Activated CD8-positive, alpha-beta memory T cell treated with anti-CD3 and anti-CD28 coated beads for 36 hours (primary cell): Measurements from ENCODE around the gene SYNGAP1. TPM values are rescaled to one million over a fixed set of nuclear protein-coding genes. Genes with fewer than 3 reads are reported as not detected.
"Not testable (repeated sequence)": the region's sequence is repeated elsewhere in the genome, so short reads cannot be mapped to it uniquely, and the experiment has no call there.

ENCODE experiments used
- CTCF ChIA-PET: fragments of 350-600 bp; sonication (Branson Sonifier 250); formaldehyde crosslinking; loops from one replicate; lab custom pipeline; 2021; ENCODE audit warnings: antibody characterized with exemption; lab: Charles Lee
- POLR2A ChIA-PET: fragments of 350-600 bp; sonication (Branson Sonifier 250); formaldehyde crosslinking; loops from one replicate; lab custom pipeline; 2021; ENCODE audit warnings: antibody characterized with exemption; lab: Charles Lee
- total RNA-seq, 2 experiments: library from RNA; stranded (reverse); gene quantifications; one replicate each; pipeline ENCODE4 v1.2.3, GENCODE V29; 2021

Gene SYNGAP1
- 10 to 100 TPM; 23.8 to 24.9 TPM for total RNA-seq

GRCh38 chr6:33419580-33420490 is at the start of gene SYNGAP1:
Gene SYNGAP1, plus strand, starts transcription at chr6:33420065. Its CDS starts 200 bp downstream, at chr6:33420265.
- POLR2A ChIA-PET = interaction anchor here (1.5 kb wide), 1 partner anchor 9 kb away, joined by 6 read pairs; no protein-coding TSS in a partner anchor
- CTCF ChIA-PET = interaction anchor here (1.2 to 1.3 kb wide), 3 partner anchors 11 to 102 kb away, joined by 3 to 4 read pairs (median 3); partner anchors contain the start of gene ZBTB22

- POLR2A ChIA-PET, CTCF ChIA-PET: not testable (repeated sequence)
Measured at GRCh38 chr6:33371901-33372300, 48.0 kb upstream of the SYNGAP1 start.

GRCh38 chr6:33372526-33373123 is 47.2 kb upstream of the SYNGAP1 start:
- ChIA-PET POLR2A (no interaction called here), CTCF (no interaction called here)

- ChIA-PET CTCF (interaction anchor here (0.7 kb wide), 1 partner anchor 29 kb away, joined by 3 read pairs; no protein-coding TSS in a partner anchor), POLR2A (interaction anchor here (1.6 kb wide), 1 partner anchor 97 kb away, joined by 5 read pairs; the partner anchor contains the start of gene B3GALT4)
Measured at GRCh38 chr6:33373960-33374910, 45.6 kb upstream of the SYNGAP1 start.

GRCh38 chr6:33375143-33375671 is 44.7 kb upstream of the SYNGAP1 start:
- ChIA-PET POLR2A (no interaction called here), CTCF (interaction anchor here (0.7 to 1.3 kb wide), 2 partner anchors 16 to 28 kb away, joined by 3 read pairs; no protein-coding TSS in a partner anchor)

GRCh38 chr6:33377171-33377570 is 42.7 kb upstream of the SYNGAP1 start:
- ChIA-PET CTCF (no interaction called here), POLR2A (no interaction called here)

- CTCF ChIA-PET, POLR2A ChIA-PET: not testable (repeated sequence)
Measured at GRCh38 chr6:33379184-33379583, 40.7 kb upstream of the SYNGAP1 start.

- ChIA-PET POLR2A (interaction anchor here (0.6 to 0.7 kb wide), 2 partner anchors 55 to 98 kb away, joined by 3 to 4 read pairs; no protein-coding TSS in a partner anchor), CTCF (no interaction called here)
Measured at GRCh38 chr6:33380272-33380981, 39.4 kb upstream of the SYNGAP1 start.

GRCh38 chr6:33383427-33384185 is 36.3 kb upstream of the SYNGAP1 start:
- CTCF ChIA-PET = interaction anchor here (0.7 kb wide), 1 partner anchor 950 kb away, joined by 3 read pairs; no protein-coding TSS in a partner anchor

GRCh38 chr6:33384581-33385020 is 35.3 kb upstream of the SYNGAP1 start:
- POLR2A ChIA-PET = no interaction called here
- CTCF ChIA-PET = no interaction called here

More at GRCh38 chr6:33383427-33384185, 36.3 kb upstream of the SYNGAP1 start:
- POLR2A ChIA-PET = no interaction called here

- ChIA-PET POLR2A (interaction anchor here (0.7 to 1.2 kb wide), 2 partner anchors 64 to 110 kb away, joined by 3 read pairs; partner anchors contain the start of gene ZBTB9), CTCF (interaction anchor here (0.9 to 1.7 kb wide), 5 partner anchors 36 to 173 kb away, joined by 3 to 9 read pairs (median 4); no protein-coding TSS in a partner anchor)
Measured at GRCh38 chr6:33390173-33390572, 29.7 kb upstream of the SYNGAP1 start.

- ChIA-PET CTCF (interaction anchor here (0.6 to 1.7 kb wide), 13 partner anchors 15 to 173 kb away, joined by 3 to 9 read pairs (median 3); partner anchors contain the start of gene ZBTB9), POLR2A (interaction anchor here (0.7 to 1.2 kb wide), 4 partner anchors 35 to 222 kb away, joined by 3 to 4 read pairs (median 4); partner anchors contain the start of gene ZBTB9)
Measured at GRCh38 chr6:33390767-33391277, 29.0 kb upstream of the SYNGAP1 start.

GRCh38 chr6:33391278-33391921 is 28.5 kb upstream of the SYNGAP1 start, which contains the start of gene KIFC1:
Gene KIFC1, plus strand, starts transcription at chr6:33391823. Its CDS starts 163 bp downstream, at chr6:33391986.
- ChIA-PET POLR2A (interaction anchor here (0.7 to 1.2 kb wide), 8 partner anchors 19 to 221 kb away, joined by 3 to 6 read pairs (median 4); partner anchors contain the start of gene ZBTB9), CTCF (interaction anchor here (0.6 to 1.7 kb wide), 13 partner anchors 15 to 120 kb away, joined by 3 to 9 read pairs (median 3); partner anchors contain the start of gene ZBTB9)

- POLR2A ChIA-PET = interaction anchor here (1.0 to 1.3 kb wide), 5 partner anchors 18 to 179 kb away, joined by 3 to 6 read pairs (median 3); no protein-coding TSS in a partner anchor
- CTCF ChIA-PET = interaction anchor here (0.6 to 1.3 kb wide), 2 partner anchors 25 to 32 kb away, joined by 3 to 4 read pairs; no protein-coding TSS in a partner anchor
Measured at GRCh38 chr6:33391922-33392594, 27.8 kb upstream of the SYNGAP1 start.

- POLR2A ChIA-PET = interaction anchor here (1.0 to 1.3 kb wide), 5 partner anchors 17 to 178 kb away, joined by 3 to 6 read pairs (median 3); no protein-coding TSS in a partner anchor
- CTCF ChIA-PET = interaction anchor here (1.3 kb wide), 1 partner anchor 32 kb away, joined by 4 read pairs; no protein-coding TSS in a partner anchor
Measured at GRCh38 chr6:33392595-33392948, 27.3 kb upstream of the SYNGAP1 start.
